ENCODE data around the gene WDPCP. TPM values are rescaled to one million over a fixed set of nuclear protein-coding genes. Genes with fewer than 3 reads are reported as not detected.
"Not testable (repeated sequence)": the region's sequence is repeated elsewhere in the genome, so short reads cannot be mapped to it uniquely, and the experiment has no call there.

The WDPCP gene
- total and polyA plus RNA-seq, 2 of the 8 experiments (the other 6 are each of a cell fraction or from before 2014, with no cell fraction given) = 9.3 to 25.8 TPM

- H3K23me2 ChIP-seq (ENCODE audit: low read depth, low read length); H3K36me3 ChIP-seq (ENCODE audit: control insufficient read depth in 2 of 4, insufficient read depth in 4 of 4, low read length in 3 of 4); H3K4ac ChIP-seq (replicated peaks; ENCODE audit: insufficient read length, low read depth, low read length); H2BK15ac ChIP-seq (ENCODE audit: low read length); H2AK5ac ChIP-seq (ENCODE audit: low read depth, low read length); POLR2A ChIA-PET (ENCODE audit: partially characterized antibody); DNase-seq (ENCODE audit: low read depth in 1 of 2, low spot score in 2 of 2); H3K23ac ChIP-seq (ENCODE audit: insufficient read length); CTCF ChIA-PET (ENCODE audit: partially characterized antibody); H3K4me2 ChIP-seq (ENCODE audit: insufficient read depth in 1 of 2, low read depth in 2 of 2, low read length in 2 of 2); H3K4me1 ChIP-seq (replicated peaks in 1 of 4; ENCODE audit: control insufficient read depth in 3 of 4, insufficient read depth in 4 of 4, low read length in 3 of 4); H3K14ac ChIP-seq (ENCODE audit: insufficient read length); H3K27me3 ChIP-seq (replicated peaks in 1 of 4; ENCODE audit: control insufficient read depth in 3 of 4, extremely low read depth in 1 of 4, insufficient read depth in 3 of 4, low read length in 3 of 4); H3K79me1 ChIP-seq (ENCODE audit: low read depth, low read length); H3K56ac ChIP-seq (replicated peaks; ENCODE audit: insufficient read length, low read depth, low read length); H4K91ac ChIP-seq (replicated peaks; ENCODE audit: insufficient read length, low read length); H3K27ac ChIP-seq (ENCODE audit: low read depth, low read length); H4K5ac ChIP-seq (ENCODE audit: insufficient read length, low read depth, low read length); H3K18ac ChIP-seq (ENCODE audit: extremely low read depth, low read length); H2BK12ac ChIP-seq (ENCODE audit: low read depth, low read length); H2BK120ac ChIP-seq (replicated peaks; ENCODE audit: low read depth, low read length); FAIRE-seq; H3K4me3 ChIP-seq (ENCODE audit: extremely low read depth in 1 of 4, insufficient read depth in 2 of 4, low read depth in 3 of 4, low read length in 4 of 4); H4K20me1 ChIP-seq (replicated peaks in 1 of 2; ENCODE audit: control insufficient read depth in 1 of 2, insufficient read depth in 2 of 2, low read length in 2 of 2); H2BK20ac ChIP-seq (ENCODE audit: low read length); H4K8ac ChIP-seq (ENCODE audit: extremely low read depth, insufficient read depth, low read length); H3K79me2 ChIP-seq (ENCODE audit: control insufficient read depth in 1 of 2, insufficient read depth in 2 of 2, low read length in 2 of 2); H2BK5ac ChIP-seq (ENCODE audit: low read depth, low read length); H2AFZ ChIP-seq (ENCODE audit: low read length); H3K9me3 ChIP-seq (ENCODE audit: insufficient read depth in 2 of 2, low read depth in 1 of 2, low read length in 1 of 2); H3K9ac ChIP-seq (replicated peaks in 1 of 4; ENCODE audit: extremely low read depth in 1 of 4, low read depth in 3 of 4, low read length in 3 of 4): not testable (repeated sequence)
- 94% methylated on average over 4 of the region's 4 CpGs; no CpG with 5 or more reads in 1 of the 2 experiments for WGBS, 2 experiments (ENCODE audit: extremely low coverage in 1 of 2, insufficient coverage in 1 of 2, insufficient read length in 1 of 2, insufficient replicate concordance in 2 of 2, low coverage in 1 of 2, low lambda C conversion rate in 2 of 2, missing lambda C conversion rate in 1 of 2)
Measured at GRCh38 chr2:63286520-63286919, 301.8 kb downstream of the WDPCP start.
